Mucosa of rectum (tissue), 2 donors: ENCODE results near the gene RAB40C.

Source experiments
- H3K27ac ChIP-seq, 2 donors: one replicate each; pipeline ENCODE4 v1.7.0; 2013; ENCODE audit warnings: inconsistent platforms in 2 of 2, low read depth in 2 of 2, low read length in 2 of 2
- H3K27me3 ChIP-seq, 2 donors: one replicate each; pipeline ENCODE4 v1.7.0; 2013; ENCODE audit warnings: low read length in 2 of 2; ENCODE audit not compliant: control insufficient read depth in 2 of 2, insufficient read depth in 2 of 2
- H3K36me3 ChIP-seq, 2 donors: one replicate each; pipeline ENCODE4 v1.7.0; 2013; ENCODE audit warnings: low read length in 2 of 2; ENCODE audit not compliant: control insufficient read depth in 2 of 2, insufficient read depth in 2 of 2
- H3K4me1 ChIP-seq, 2 donors: one replicate each; pipeline ENCODE4 v1.7.0; 2013; ENCODE audit warnings: low read length in 2 of 2, mild to moderate bottlenecking in 1 of 2; ENCODE audit not compliant: control insufficient read depth in 2 of 2, insufficient read depth in 2 of 2
- H3K4me3 ChIP-seq, 2 donors: one replicate each; pipeline ENCODE4 v1.7.0; 2013; ENCODE audit warnings: low read length in 2 of 2
- H3K9ac ChIP-seq, 2 donors: one replicate each; pipeline ENCODE4 v1.7.0; 2013; ENCODE audit warnings: low read length in 2 of 2, low read depth in 1 of 2, mild to moderate bottlenecking in 1 of 2
- H3K9me3 ChIP-seq, 2 donors: one replicate each; pipeline ENCODE4 v1.7.0; 2013; ENCODE audit warnings: low read length in 2 of 2; ENCODE audit not compliant: control insufficient read depth in 2 of 2
- donor health status: healthy.
- donor health status: Normal muscosa, but diverticular disease.

The RAB40C gene

DNA sequence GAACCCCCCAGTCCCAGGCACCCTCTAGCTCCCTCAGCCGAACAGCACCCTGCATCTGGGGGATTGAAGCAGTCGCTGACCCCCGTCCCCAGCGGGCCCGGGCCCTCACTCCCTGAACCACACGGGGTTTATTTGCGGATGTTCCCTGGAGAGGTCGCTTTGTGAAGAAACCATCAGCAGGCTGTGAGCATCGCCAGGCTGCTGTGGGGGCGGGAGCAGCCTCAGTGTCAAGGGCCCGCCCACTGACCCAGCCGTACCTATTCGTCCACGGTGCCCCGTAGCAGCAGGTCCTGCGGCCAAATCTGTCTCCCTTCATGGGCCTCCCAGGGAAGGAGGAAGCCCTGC is 6.4 kb upstream of the RAB40C start:
- H3K36me3 ChIP-seq: peaks cover 0 to 3% of the 10 kb centered on the region in 2 donors
- no peak overlapping the region for H3K9ac ChIP-seq
- peaks cover 0 to 2% of the 10 kb centered on the region in 2 donors for H3K27me3 ChIP-seq
- H3K4me3 ChIP-seq: no peak overlapping the region
- peaks cover 9 to 12% of the 10 kb centered on the region in 2 donors for H3K4me1 ChIP-seq
- H3K27ac ChIP-seq: no peak overlapping the region
- H3K9me3 ChIP-seq: no peaks in the 10 kb centered on the region

- no peak overlapping the region for H3K4me3 ChIP-seq
- no peak overlapping the region for H3K27ac ChIP-seq
- H3K36me3 ChIP-seq: peaks cover 0 to 3% of the 10 kb centered on the region in 2 donors
- peaks cover 10 to 15% of the 10 kb centered on the region in 2 donors for H3K4me1 ChIP-seq
- no peaks in the 10 kb centered on the region for H3K9me3 ChIP-seq
- H3K27me3 ChIP-seq: peaks cover 0 to 2% of the 10 kb centered on the region in 2 donors
- no peak overlapping the region for H3K9ac ChIP-seq
Observed at GRCh38 chr16:583815-584591, 5.9 kb upstream of the RAB40C start.

DNA sequence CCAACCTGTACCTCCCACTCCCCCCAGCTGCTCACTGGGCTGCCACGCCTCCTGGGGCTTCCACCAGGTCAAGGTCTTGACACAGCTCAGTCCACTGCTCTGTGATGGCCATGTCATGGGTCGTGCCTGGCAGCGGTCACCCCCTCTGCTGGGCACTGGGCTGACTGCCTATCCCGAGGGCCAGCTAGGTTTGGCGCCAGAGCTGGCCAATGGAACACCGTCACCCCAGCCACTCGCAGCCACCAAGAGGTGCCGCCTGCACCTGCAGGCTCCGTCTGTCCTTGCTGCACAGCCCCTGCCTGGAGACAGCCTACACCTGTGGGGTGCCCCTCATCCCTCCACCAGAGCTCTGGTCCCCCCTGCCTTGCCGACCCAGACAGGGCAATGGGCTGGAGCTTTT is 4.5 kb upstream of the RAB40C start:
- no peak overlapping the region for H3K4me3 ChIP-seq
- peaks cover 10 to 16% of the 10 kb centered on the region in 2 donors for H3K4me1 ChIP-seq
- no peak overlapping the region for H3K9ac ChIP-seq
- no peak overlapping the region for H3K27ac ChIP-seq
- no peaks in the 10 kb centered on the region for H3K9me3 ChIP-seq
- H3K36me3 ChIP-seq: peaks cover 0 to 3% of the 10 kb centered on the region in 2 donors
- peaks cover 0 to 2% of the 10 kb centered on the region in 2 donors for H3K27me3 ChIP-seq

- Histone ChIP-seq H3K36me3 (peaks cover 0 to 3% of the 10 kb centered on the region in 2 donors), H3K27me3 (peaks cover 0 to 2% of the 10 kb centered on the region in 2 donors), H3K27ac (no peak overlapping the region), H3K4me1 (peaks cover 17 to 24% of the 10 kb centered on the region in 2 donors), H3K9ac (no peak overlapping the region), H3K4me3 (no peak overlapping the region), H3K9me3 (no peaks in the 10 kb centered on the region)
Observed at GRCh38 chr16:586047-586644, 3.7 kb upstream of the RAB40C start.

GRCh38 chr16:586645-587590 is 2.9 kb upstream of the RAB40C start:
- H3K36me3 ChIP-seq: peaks cover 0 to 3% of the 10 kb centered on the region in 2 donors
- no peak overlapping the region for H3K27ac ChIP-seq
- H3K4me1 ChIP-seq: peaks cover 23 to 29% of the 10 kb centered on the region in 2 donors
- no peak overlapping the region for H3K4me3 ChIP-seq
- H3K9me3 ChIP-seq: no peaks in the 10 kb centered on the region
- H3K27me3 ChIP-seq: peaks cover 0 to 2% of the 10 kb centered on the region in 2 donors
- H3K9ac ChIP-seq: peak overlapping the region in 1 of 2 donors; percentile 98

GRCh38 chr16:588639-588888 is 1.3 kb upstream of the RAB40C start:
- peaks cover 0 to 2% of the 10 kb centered on the region in 2 donors for H3K27me3 ChIP-seq
- peak overlapping the region; percentile 97 to 98 for H3K27ac ChIP-seq
- H3K9me3 ChIP-seq: no peaks in the 10 kb centered on the region
- peaks cover 38 to 44% of the 10 kb centered on the region in 2 donors for H3K4me1 ChIP-seq
- H3K36me3 ChIP-seq: no peaks in the 10 kb centered on the region
- peak overlapping the region; percentile 96 to 98 for H3K9ac ChIP-seq
- H3K4me3 ChIP-seq: peak overlapping the region; percentile 70 to 89

GRCh38 chr16:588889-589657 is 793 bp upstream of the RAB40C start:
- Histone ChIP-seq H3K27ac (peak overlapping the region; percentile 97 to 98), H3K4me1 (peaks cover 43 to 49% of the 10 kb centered on the region in 2 donors), H3K9me3 (no peaks in the 10 kb centered on the region), H3K27me3 (peaks cover 0 to 2% of the 10 kb centered on the region in 2 donors), H3K36me3 (no peaks in the 10 kb centered on the region), H3K9ac (peak overlapping the region; percentile 96 to 98), H3K4me3 (peak overlapping the region; percentile 70 to 89)

- H3K27me3 ChIP-seq: peaks cover 0 to 2% of the 10 kb centered on the region in 2 donors
- H3K36me3 ChIP-seq: no peaks in the 10 kb centered on the region
- peak overlapping the region; percentile 92 to 96 for H3K27ac ChIP-seq
- H3K4me3 ChIP-seq: peak overlapping the region; percentile 88 to 95
- peak overlapping the region; percentile 92 to 98 for H3K9ac ChIP-seq
- no peaks in the 10 kb centered on the region for H3K9me3 ChIP-seq
- H3K4me1 ChIP-seq: peaks cover 55 to 58% of the 10 kb centered on the region in 2 donors
Observed at GRCh38 chr16:590188-590814, 435 bp downstream of the RAB40C start.

GRCh38 chr16:590815-591200 is 942 bp downstream of the RAB40C start:
- Histone ChIP-seq H3K4me1 (peaks cover 56 to 58% of the 10 kb centered on the region in 2 donors), H3K9ac (peak overlapping the region; percentile 92 to 98), H3K4me3 (peak overlapping the region; percentile 88 to 95), H3K27ac (peak overlapping the region; percentile 92 to 96), H3K27me3 (peaks cover 0 to 2% of the 10 kb centered on the region in 2 donors), H3K36me3 (peaks cover 0 to under 1% of the 10 kb centered on the region in 2 donors), H3K9me3 (no peaks in the 10 kb centered on the region)
